HepG2 (cell line): ENCODE results near the gene NUP62. TPM values are rescaled to one million over a fixed set of nuclear protein-coding genes. Genes with fewer than 3 reads are reported as not detected.
"Not testable (repeated sequence)": the region's sequence is repeated elsewhere in the genome, so short reads cannot be mapped to it uniquely, and the experiment has no call there.

Source experiments
- ATAC-seq: fragments of 200-7000 bp; cut with Tn5 transposase; 3 replicates; pipeline ENCODE4 v1.9.1; 2020; ENCODE audit warnings: mild to moderate bottlenecking, moderate library complexity
- BruUV-seq: library from RNA; stranded (reverse); fragments of 400-500 nt; replicated peaks from 2 replicates; lab custom pipeline; 2021; lab: Mats Ljungman, UMichigan
- CTCF ChIA-PET: fragments of 300-600 bp; formaldehyde crosslinking; extraction: SDS; loops from one replicate; lab custom pipeline; 2021; ENCODE audit warnings: low total read pairs, inconsistent platforms, low intra/inter-chr PET ratio; lab: Yijun Ruan, JAX
- POLR2A ChIA-PET: fragments of 350-600 bp; sonication (Branson Sonifier 250); formaldehyde crosslinking; loops from one replicate; lab custom pipeline; 2020; ENCODE audit warnings: antibody characterized with exemption, inconsistent platforms; lab: Yijun Ruan, JAX
- DNase-seq: peaks from one replicate; pipeline ENCODE4 v3.0.0-alpha.2; 2015; ENCODE audit warnings: low spot score
- FAIRE-seq: peaks from 3 replicates; lab custom pipeline; 2011; peaks lifted over from hg19 to GRCh38; lab: Jason Lieb, UNC
- H2AFZ ChIP-seq: one replicate; pipeline ENCODE4 v1.6.1; 2011; ENCODE audit warnings: low read length, inconsistent platforms
- H3K27ac ChIP-seq: fragments of 300-600 bp; 3 replicates; pipeline ENCODE4 v1.8.0; 2011; ENCODE audit warnings: mixed run types, mild to moderate bottlenecking, mixed read lengths, low read length, inconsistent platforms; ENCODE audit not compliant: insufficient read depth; ENCODE audit errors: extremely low read length
- H3K27me3 ChIP-seq, 2 experiments: fragments of 200-600 bp in 1 of 2; 2 replicates in 1 of 2; 3 replicates in 1 of 2; pipeline versions ENCODE4 v1.6.0 to v1.8.0; 2011; ENCODE audit warnings: low read length in 2 of 2, mild to moderate bottlenecking in 2 of 2, moderate library complexity in 2 of 2, inconsistent platforms in 1 of 2; ENCODE audit not compliant: insufficient read depth in 2 of 2, control insufficient read depth in 1 of 2
- H3K36me3 ChIP-seq, 2 experiments: fragments of 200-600 bp in 1 of 2; replicated peaks in 1 of 2; 2 replicates in 1 of 2; 3 replicates in 1 of 2; pipeline versions ENCODE4 v1.5.1 to v1.8.0; 2011; ENCODE audit warnings: low read length in 2 of 2, inconsistent platforms in 1 of 2; ENCODE audit not compliant: insufficient read depth in 2 of 2, control insufficient read depth in 1 of 2
- H3K4me1 ChIP-seq: 2 replicates; pipeline ENCODE4 v1.5.1; 2012; ENCODE audit warnings: low read length, inconsistent platforms; ENCODE audit not compliant: insufficient read depth
- H3K4me2 ChIP-seq: 2 replicates; pipeline ENCODE4 v1.6.0; 2011; ENCODE audit warnings: low read depth, low read length, inconsistent platforms
- H3K4me3 ChIP-seq, 3 experiments: fragments of 200-600 bp in 1 of 3; sonication (generic), shearing (Covaris generic) in 1 of 3; replicated peaks in 1 of 3; 2 replicates each; pipeline ENCODE4 v1.5.1; 2011 to 2016; ENCODE audit warnings: low read length in 3 of 3, inconsistent platforms in 2 of 3, low read depth in 2 of 3, mild to moderate bottlenecking in 2 of 3, control low read depth in 1 of 3, mixed read lengths in 1 of 3; ENCODE audit not compliant: insufficient read depth in 1 of 3
- H3K79me2 ChIP-seq: one replicate; pipeline ENCODE4 v1.6.1; 2011; ENCODE audit warnings: low read length, inconsistent platforms; ENCODE audit not compliant: insufficient read depth
- H3K9ac ChIP-seq: 2 replicates; pipeline ENCODE4 v1.6.0; 2011; ENCODE audit warnings: mild to moderate bottlenecking, low read depth, low read length, inconsistent platforms; ENCODE audit not compliant: insufficient read depth
- H3K9me3 ChIP-seq: 2 replicates; pipeline ENCODE4 v1.5.1; 2012; ENCODE audit warnings: mild to moderate bottlenecking, low read length
- H4K20me1 ChIP-seq: 2 replicates; pipeline ENCODE4 v1.6.0; 2011; ENCODE audit warnings: inconsistent platforms, mild to moderate bottlenecking, low read length, moderate library complexity; ENCODE audit not compliant: insufficient read depth
- GMEB2 ChIP-seq: IDR thresholded peaks from 2 replicates; pipeline ENCODE4 v1.6.1; 2016; ENCODE audit warnings: missing biosample characterization, missing genetic modification reagents, low read depth
- HNRNPL ChIP-seq: fragments of 200-400 bp; formaldehyde crosslinking; IDR thresholded peaks from 2 replicates; pipeline ENCODE4 v1.6.1; 2017; ENCODE audit warnings: mild to moderate bottlenecking, low read depth, low read length
- PRDM15 ChIP-seq: sonication (generic); formaldehyde crosslinking; IDR thresholded peaks from 2 replicates; pipeline ENCODE4 v1.4.0; 2020; ENCODE audit warnings: missing genetic modification reagents
- TP53 ChIP-seq: sonication (generic); formaldehyde crosslinking; conservative IDR thresholded peaks from 2 replicates; pipeline ENCODE4 v1.4.0; 2020; ENCODE audit warnings: missing genetic modification reagents
- ZSCAN12 ChIP-seq: sonication (generic); formaldehyde crosslinking; IDR thresholded peaks from 2 replicates; pipeline ENCODE4 v1.9.0; 2021; ENCODE audit warnings: mild to moderate bottlenecking, missing genetic modification reagents
- WGBS: methylation state at CpG from one replicate; pipeline ENCODE4 v1.1.6; 2017; ENCODE audit warnings: low lambda C conversion rate; 5-methylcytosine and 5-hydroxymethylcytosine counted together
- in situ Hi-C: cut with HindIII; loops from 2 replicates; pipeline ENCODE4 v1.10.0; 2017; ENCODE audit warnings: low pct_unique_long_range_greater_than_20kb; ENCODE audit not compliant: extremely low pct_ligation_motif_present
- intact Hi-C: fragments of 100-400 bp; cut with micrococcal nuclease; formaldehyde crosslinking; loops from one replicate; pipeline ENCODE4 v1.10.0; 2022; ENCODE audit not compliant: unreplicated experiment
- polyA plus RNA-seq, 8 experiments: library from polyadenylated mRNA; depleted of rRNA in 3 of 8; stranded (reverse) in 7 of 8; unstranded in 1 of 8; fragments of >200 nt; fragmentation: Illumina TruSeq in 4 of 8; extraction: Trizol in 4 of 8; gene quantifications; 2 replicates each; pipeline versions ENCODE4 v1.2.1 to v1.2.3, GENCODE V29; 2011 to 2016; ENCODE audit warnings: low read depth in 4 of 8, missing spikeins in 1 of 8, mixed read lengths in 1 of 8; ENCODE audit not compliant: insufficient read depth in 1 of 8
- total RNA-seq, 5 experiments: library from RNA; depleted of rRNA; stranded (reverse); fragments of >200 nt; fragmentation: Illumina TruSeq; extraction: Trizol; gene quantifications; 2 replicates each; pipeline ENCODE4 v1.2.3, GENCODE V29; 2016; ENCODE audit warnings: low read depth in 1 of 5
- TF ChIP-seq, protein P1 (sequence below): sonication (generic); formaldehyde crosslinking; IDR thresholded peaks from 2 replicates; pipeline ENCODE4 v1.8.1; 2023; ENCODE audit warnings: mild to moderate bottlenecking, missing genetic modification reagents

The NUP62 gene
- total and polyA plus RNA-seq, 2 of the 13 experiments (the other 11 are each of a cell fraction or from before 2014, with no cell fraction given): 16.5 to 41.5 TPM

GRCh38 chr19:49925486-49925885, 3.8 kb downstream of the NUP62 start (continued):
- TF ChIP-seq GMEB2 (no peak), TP53 (CRISPR knock-in tag) (no peak), HNRNPL (no peak), PRDM15 (no peak), ZSCAN12 (CRISPR knock-in tag) (no peak)
- TF ChIP-seq, protein P1, sequence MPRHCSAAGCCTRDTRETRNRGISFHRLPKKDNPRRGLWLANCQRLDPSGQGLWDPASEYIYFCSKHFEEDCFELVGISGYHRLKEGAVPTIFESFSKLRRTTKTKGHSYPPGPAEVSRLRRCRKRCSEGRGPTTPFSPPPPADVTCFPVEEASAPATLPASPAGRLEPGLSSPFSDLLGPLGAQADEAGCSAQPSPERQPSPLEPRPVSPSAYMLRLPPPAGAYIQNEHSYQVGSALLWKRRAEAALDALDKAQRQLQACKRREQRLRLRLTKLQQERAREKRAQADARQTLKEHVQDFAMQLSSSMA (CRISPR knock-in tag): no peak

DNA sequence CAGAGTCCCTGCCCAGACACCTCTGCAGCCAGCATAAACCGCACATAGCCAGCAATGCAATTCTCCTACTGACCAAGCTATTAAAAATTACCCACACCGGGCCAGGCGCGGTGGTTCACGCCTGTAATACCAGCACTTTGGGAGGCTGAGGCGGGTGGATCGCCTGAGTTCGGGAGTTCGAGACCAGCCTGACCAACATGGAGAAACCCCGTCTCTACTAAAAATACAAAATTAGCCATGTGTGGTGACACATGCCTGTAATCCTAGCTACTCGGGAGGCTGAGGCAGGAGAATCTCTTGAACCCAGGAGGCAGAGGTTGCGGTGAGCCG, 4.5 kb downstream of the NUP62 start:
- H3K4me3 ChIP-seq, H2AFZ ChIP-seq, BruUV-seq, H3K9ac ChIP-seq, DNase-seq, H4K20me1 ChIP-seq, POLR2A ChIA-PET, ATAC-seq, CTCF ChIA-PET, FAIRE-seq, intact Hi-C loops, H3K9me3 ChIP-seq, in situ Hi-C loops, H3K27me3 ChIP-seq, H3K4me2 ChIP-seq, H3K27ac ChIP-seq: not testable (repeated sequence)
- peaks cover 26% of the 10 kb centered on the region for H3K4me1 ChIP-seq
- 98% methylated on average over 13 of the region's 13 CpGs for WGBS
- peaks cover 68% of the 10 kb centered on the region for H3K79me2 ChIP-seq
- peaks cover 14 to 44% of the 10 kb centered on the region in 2 experiments; a peak in 4 of 5 replicates for H3K36me3 ChIP-seq
